ENCODE results near the gene ANKRD13B.

The ANKRD13B gene

DNA sequence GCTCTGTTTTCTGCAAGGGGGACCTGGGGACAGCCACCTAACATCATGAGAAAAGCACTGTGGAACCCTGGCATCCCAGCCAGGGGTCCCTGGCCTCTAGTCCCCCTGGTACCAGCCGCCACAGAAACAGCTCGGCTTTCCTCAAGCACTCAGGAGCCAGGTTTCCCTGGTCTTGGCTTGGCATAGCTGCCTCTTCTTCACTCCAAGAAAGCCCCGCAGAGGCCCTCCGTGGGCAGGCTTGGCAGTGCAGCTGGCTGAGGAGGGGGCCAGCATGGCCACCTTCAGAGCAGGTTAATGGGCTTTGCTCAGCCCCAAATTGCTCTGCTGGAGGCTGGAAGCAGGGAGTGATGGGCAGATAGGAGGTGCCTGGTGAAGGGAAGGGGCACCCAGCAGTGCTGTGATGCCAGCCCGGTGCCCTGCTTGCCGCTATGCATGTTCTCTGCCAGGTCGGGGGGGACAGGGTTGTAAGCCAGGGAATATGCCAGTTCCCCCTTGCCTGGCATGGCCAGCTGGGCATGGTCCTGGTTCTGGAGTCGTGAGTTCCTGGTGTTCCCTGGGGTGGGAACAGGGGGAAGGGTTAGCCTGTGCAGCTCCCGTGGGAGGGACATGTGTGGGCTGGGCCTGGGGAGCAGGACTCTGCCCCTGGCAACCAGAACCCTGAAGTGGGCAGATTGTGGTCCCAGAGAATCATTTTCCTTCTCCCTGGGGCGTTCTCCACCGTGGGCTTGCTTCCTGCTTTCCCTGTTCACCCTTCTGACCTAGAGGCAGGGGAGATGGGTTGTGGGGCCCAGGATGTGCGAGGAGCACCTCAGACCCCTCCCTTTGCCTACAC lies 3.2 kb downstream of the ANKRD13B start:
- DNase-seq = no peak

GRCh38 chr17:29596811-29597210 lies 3.9 kb downstream of the ANKRD13B start:
- DNase-seq = no peak

GRCh38 chr17:29597361-29598172 lies 4.6 kb downstream of the ANKRD13B start:
- DNase-seq = no peak

DNA sequence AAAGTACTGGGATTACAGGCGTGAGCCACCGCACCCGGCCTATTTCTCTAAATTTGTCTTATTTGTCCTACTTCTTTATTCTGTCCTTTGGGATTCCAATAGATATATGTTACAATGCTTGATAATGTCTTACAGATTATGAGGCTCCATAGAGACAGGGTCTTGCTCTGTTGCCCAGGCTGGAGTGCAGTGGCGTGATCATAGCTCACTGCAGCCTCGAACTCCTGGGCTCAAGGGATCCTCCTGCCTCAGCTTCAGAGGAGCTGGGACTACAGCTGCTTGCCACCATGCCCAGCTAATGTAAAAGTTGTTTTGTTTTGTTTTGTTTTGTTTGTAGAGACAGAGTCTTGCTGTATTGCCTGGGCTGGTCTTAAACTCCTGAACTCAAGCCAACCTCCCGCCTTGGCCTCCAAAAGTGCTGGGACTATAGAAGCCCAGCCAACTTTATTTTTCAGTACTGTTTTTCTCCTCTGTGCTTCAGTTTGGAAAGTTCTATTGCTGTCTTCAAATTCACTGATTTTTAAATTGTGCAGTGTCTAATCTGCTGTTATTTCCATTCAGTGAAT lies 10.3 kb downstream of the ANKRD13B start:
- no peak for DNase-seq

DNA sequence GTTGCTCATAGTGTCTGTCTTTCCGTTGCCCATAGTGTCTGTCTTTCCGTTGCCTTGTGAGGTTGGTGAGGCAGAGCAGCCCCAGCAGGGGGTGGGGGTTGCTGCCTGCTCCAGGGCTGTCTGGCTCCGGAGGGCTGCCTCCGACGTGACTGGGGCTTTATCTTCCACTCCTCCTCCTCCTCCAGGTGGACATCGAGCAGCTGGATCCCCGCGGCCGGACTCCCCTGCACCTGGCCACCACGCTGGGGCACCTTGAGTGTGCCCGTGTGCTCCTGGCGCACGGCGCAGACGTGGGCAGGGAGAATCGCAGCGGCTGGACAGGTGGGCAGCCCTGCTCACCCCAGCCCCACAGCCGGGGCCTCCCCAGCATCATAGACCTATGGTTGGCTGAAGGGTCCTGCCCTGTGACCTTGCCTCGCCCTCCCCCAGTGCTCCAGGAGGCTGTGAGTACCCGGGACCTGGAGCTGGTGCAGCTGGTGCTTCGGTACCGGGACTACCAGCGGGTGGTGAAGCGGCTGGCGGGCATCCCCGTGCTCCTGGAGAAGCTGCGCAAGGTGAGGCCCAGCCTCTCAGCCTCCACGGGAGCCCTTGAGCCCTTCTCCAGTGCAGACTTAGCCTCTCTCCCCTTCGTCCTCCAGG lies 14.7 kb downstream of the ANKRD13B start:
- no peak for DNase-seq

GRCh38 chr17:29608986-29609385 lies 16.1 kb downstream of the ANKRD13B start:
- no peak for DNase-seq

DNA sequence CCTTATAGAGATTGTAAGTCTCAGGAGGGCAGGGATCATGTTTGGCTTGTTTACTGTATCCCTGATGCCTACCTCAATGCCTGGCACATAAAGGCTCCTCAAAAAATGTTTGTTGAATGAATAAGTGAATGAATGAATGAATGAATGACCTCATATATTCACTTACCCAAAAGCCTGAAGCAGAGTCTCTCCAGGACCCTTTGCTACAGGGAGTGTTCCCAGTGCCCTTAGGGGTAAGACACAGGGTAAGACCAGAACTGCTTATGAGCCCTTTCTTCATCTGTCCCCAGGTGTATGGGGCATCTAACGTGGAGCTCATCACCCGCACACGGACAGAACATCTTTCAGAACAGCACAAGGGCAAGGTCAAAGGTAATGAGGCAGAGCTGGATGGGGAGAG lies 17.5 kb downstream of the ANKRD13B start:
- no peak for DNase-seq

- DNase-seq = no peak
Observed at GRCh38 chr17:29611351-29612093, 18.6 kb downstream of the ANKRD13B start.

DNA sequence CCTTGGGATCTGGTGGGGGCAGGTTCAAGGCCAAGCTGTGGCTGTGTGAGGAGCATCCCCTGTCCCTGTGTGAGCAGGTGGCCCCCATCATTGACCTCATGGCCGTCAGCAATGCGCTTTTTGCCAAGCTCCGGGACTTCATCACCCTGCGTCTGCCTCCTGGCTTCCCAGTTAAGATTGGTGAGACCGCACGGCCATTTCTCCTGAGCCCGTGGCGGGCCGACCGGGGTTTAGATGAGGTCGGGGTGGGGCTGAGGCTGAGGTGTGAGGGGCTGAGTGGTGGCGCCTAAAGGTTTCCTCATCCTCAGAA lies 19.1 kb downstream of the ANKRD13B start:
- DNase-seq = no peak

GRCh38 chr17:29612404-29613280 lies 19.7 kb downstream of the ANKRD13B start:
- no peak for DNase-seq

- peak; percentile 90 for DNase-seq
Observed at GRCh38 chr17:29613352-29613837, 20.5 kb downstream of the ANKRD13B start.

DNA sequence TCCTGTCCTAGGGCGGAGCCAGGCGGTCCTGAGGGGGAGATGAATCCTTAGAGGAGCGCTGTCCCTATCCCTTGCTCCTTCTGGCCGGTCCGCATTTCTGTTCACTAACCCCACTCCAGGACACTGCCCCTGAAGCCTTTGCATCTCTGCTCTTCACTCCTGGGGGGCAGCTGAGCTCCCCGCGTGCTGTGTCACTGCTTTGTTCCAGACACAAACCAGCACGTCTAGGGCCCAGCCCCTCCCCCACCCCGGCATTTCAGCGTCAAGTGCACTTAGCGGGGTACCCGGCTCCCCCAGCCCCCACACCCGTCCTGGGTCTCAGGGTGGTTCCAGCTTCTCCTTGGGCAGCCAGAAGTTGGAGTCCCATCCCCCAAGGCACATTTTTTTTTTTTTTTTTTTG lies 20.9 kb downstream of the ANKRD13B start:
- DNase-seq = no peak

DNA sequence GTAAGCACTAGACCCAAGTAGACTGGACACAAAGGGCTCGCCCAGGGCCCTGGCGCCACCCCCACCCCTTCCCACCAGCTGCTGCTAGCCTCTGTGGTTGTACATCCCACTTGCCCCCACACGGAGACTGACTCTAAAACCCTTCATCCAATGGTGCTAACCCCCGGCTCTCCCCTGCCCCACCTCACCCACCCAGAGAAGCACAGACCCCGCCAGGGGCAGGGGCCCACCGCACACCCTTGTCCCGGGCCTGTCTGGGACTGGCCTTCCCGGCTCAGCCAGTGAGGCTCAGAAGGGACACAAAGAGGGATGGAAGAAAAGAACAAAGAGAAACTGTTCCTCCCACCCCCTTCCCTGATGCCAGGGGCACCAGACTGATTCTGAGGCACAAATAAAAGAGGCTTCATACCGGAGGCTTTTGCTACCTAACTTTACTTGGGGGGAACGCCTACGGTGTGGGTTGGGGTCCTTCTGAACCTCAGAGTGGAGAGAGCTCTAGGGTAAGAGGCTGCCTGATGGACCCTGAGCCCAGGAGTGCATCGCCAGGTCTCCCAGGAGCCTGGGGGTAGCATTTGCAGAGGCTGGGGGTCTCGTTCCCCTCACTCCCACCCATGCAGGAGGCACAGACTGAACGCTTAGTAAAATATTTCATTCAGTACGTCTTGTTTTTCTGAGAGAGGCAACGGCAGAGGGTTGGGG lies 21.6 kb downstream of the ANKRD13B start:
- no peak for DNase-seq

DNA sequence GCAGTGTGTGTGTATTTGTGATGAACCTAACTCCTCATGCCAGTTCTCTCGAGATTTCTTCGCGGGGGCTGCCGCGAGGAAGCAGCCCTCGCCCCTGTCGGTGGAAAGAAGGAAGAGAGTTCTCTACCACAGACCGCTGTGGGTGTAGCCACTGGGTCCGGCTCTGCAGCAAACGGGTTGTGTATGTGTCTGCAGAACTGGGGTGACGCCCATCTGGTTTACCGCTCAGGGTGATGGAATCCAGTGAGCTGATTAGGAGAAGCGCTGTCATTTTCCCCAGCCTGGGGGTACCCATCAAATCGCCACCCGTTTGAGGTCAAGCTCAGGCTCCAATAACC lies 22.1 kb downstream of the ANKRD13B start:
- DNase-seq = peak; percentile 75

GRCh38 chr17:29615492-29616299 lies 22.8 kb downstream of the ANKRD13B start:
- peak; percentile 85 for DNase-seq

DNA sequence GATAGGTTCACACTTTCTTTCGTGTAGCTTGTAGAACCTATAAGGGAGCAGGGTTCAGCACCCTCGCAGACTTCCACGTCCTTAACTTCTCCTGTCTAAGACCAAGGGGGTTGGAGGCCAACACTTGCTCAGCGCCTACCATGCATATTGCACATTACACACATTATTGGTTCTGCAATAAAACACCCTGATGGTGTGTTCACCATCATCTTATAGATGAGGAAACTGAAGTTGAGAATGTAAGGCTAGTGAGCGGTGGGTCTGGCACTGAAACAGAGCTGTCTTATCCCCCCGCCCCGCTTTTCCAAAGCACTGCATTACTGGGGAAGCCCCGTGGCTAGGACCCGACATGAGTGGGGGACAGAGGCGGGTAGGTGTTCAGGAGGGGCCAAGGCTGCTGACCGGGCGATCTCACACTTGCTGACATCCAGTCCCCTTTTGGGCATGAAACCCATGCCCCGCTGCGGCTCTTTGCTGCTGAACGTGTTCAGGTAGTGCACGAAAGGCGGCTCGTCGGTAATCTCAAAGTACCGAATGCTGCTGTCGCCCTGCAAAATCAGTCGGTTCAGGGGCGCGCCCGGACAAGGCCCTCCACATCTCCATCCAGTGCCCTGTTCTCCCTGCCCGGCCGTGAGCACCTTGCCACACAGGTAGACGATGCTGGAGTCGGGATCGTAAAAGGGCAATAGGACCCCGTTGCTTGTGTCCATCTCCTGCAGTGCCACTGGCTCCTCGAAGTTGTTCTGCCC lies 23.5 kb downstream of the ANKRD13B start:
- DNase-seq = no peak

DNA sequence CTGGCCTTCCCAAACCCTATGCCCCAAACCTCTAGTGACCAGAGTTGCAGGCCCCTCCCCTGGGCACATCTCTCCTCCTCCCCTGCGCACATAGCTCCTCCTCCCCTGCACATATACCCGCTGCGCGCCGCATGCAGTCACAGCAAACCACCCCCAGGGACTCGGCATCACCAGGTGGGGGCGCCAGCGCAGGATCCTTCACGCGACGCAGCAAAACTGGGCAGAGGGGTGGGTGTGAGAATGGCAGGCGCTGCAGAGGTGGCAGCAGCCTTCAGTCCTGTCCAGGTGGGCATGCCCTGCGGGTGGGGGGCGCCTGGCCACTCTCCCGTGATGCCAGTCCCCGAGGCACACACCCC lies 24.2 kb downstream of the ANKRD13B start:
- peak; percentile 87 for DNase-seq

GRCh38 chr17:29617481-29618271 lies 24.7 kb downstream of the ANKRD13B start:
- peak; percentile 81 for DNase-seq
